Measurements from ENCODE around the gene CTNNA3. TPM values are rescaled to one million over a fixed set of nuclear protein-coding genes. Genes with fewer than 3 reads are reported as not detected.

CTNNA3 gene
- polyA plus RNA-seq, 1 donor, result 4.3 TPM

GRCh38 chr10:66071907-66072306 is 1624.1 kb downstream of the CTNNA3 start:
- no peak for DNase-seq

GRCh38 chr10:66058594-66058993 is 1637.4 kb downstream of the CTNNA3 start:
- DNase-seq, result no peak

GRCh38 chr10:66049335-66049734 is 1646.7 kb downstream of the CTNNA3 start:
- DNase-seq, result no peak

- no peak for DNase-seq
These were observed 1650.1 kb downstream of the CTNNA3 start for GRCh38 chr10:66045859-66046258.

GRCh38 chr10:66041771-66042170 is 1654.2 kb downstream of the CTNNA3 start:
- no peak for DNase-seq

GRCh38 chr10:66038623-66039022 is 1657.4 kb downstream of the CTNNA3 start:
- DNase-seq, result no peak

GRCh38 chr10:66026321-66026720 is 1669.7 kb downstream of the CTNNA3 start:
- no peak for DNase-seq

GRCh38 chr10:66025186-66025585 is 1670.8 kb downstream of the CTNNA3 start:
- no peak for DNase-seq

- no peak for DNase-seq
These were observed 1674.6 kb downstream of the CTNNA3 start for GRCh38 chr10:66021423-66021822.

GRCh38 chr10:66008221-66008620 is 1687.8 kb downstream of the CTNNA3 start:
- no peak for DNase-seq

- no peak for DNase-seq
These were observed 1689.6 kb downstream of the CTNNA3 start for GRCh38 chr10:66006411-66006810.

- DNase-seq, result no peak
These were observed 1702.5 kb downstream of the CTNNA3 start for GRCh38 chr10:65993451-65993850.

GRCh38 chr10:65968871-65969270 is 1727.1 kb downstream of the CTNNA3 start:
- no peak for DNase-seq

- DNase-seq, result no peak
These were observed 1727.6 kb downstream of the CTNNA3 start for GRCh38 chr10:65968437-65968836.

GRCh38 chr10:65964205-65964604 is 1731.8 kb downstream of the CTNNA3 start:
- no peak for DNase-seq

GRCh38 chr10:65952086-65952485 is 1743.9 kb downstream of the CTNNA3 start:
- no peak for DNase-seq

GRCh38 chr10:65950075-65950474 is 1745.9 kb downstream of the CTNNA3 start:
- DNase-seq, result no peak

- DNase-seq, result no peak
These were observed 1746.5 kb downstream of the CTNNA3 start for GRCh38 chr10:65949526-65949925.

GRCh38 chr10:65945061-65945460 is 1750.9 kb downstream of the CTNNA3 start:
- no peak for DNase-seq

GRCh38 chr10:65943451-65943850 is 1752.5 kb downstream of the CTNNA3 start:
- DNase-seq, result no peak

GRCh38 chr10:65940816-65941662 is 1755.0 kb downstream of the CTNNA3 start:
- no peak for DNase-seq

GRCh38 chr10:65940105-65940504 is 1755.9 kb downstream of the CTNNA3 start:
- no peak for DNase-seq

GRCh38 chr10:65931291-65932070 is 1764.5 kb downstream of the CTNNA3 start:
- no peak for DNase-seq
